GM23338 (cell line): Measurements from ENCODE around the gene CCDC24. TPM values are rescaled to one million over a fixed set of nuclear protein-coding genes. Genes with fewer than 3 reads are reported as not detected.

Experiments
- ATAC-seq: fragments of 200-7000 bp; cut with Tn5 transposase; 3 replicates; pipeline ENCODE4 v1.9.1; 2020
- DNase-seq: peaks from one replicate; pipeline ENCODE4 v3.0.0-alpha.2; 2015; ENCODE audit warnings: low spot score
- H2AFZ ChIP-seq: fragments of 200-600 bp; sonication (generic); 2 replicates; pipeline ENCODE4 v1.8.0; 2016; ENCODE audit warnings: antibody characterized with exemption, mild to moderate bottlenecking, moderate library complexity
- H3F3A ChIP-seq: fragments of 200-600 bp; sonication (generic); replicated peaks from 2 replicates; pipeline ENCODE4 v1.8.0; 2017; ENCODE audit warnings: antibody characterized with exemption, mixed run types, low read depth
- H3K27ac ChIP-seq: fragments of 200-600 bp; sonication (generic); 2 replicates; pipeline ENCODE4 v1.6.1; 2016; ENCODE audit warnings: low read depth
- H3K27me3 ChIP-seq: fragments of 200-600 bp; sonication (generic); 2 replicates; pipeline ENCODE4 v1.8.0; 2016; ENCODE audit warnings: mild to moderate bottlenecking, mixed run types, moderate library complexity; ENCODE audit not compliant: insufficient read depth
- H3K36me3 ChIP-seq: fragments of 200-600 bp; sonication (generic); 2 replicates; pipeline ENCODE4 v1.8.0; 2016; ENCODE audit warnings: mild to moderate bottlenecking; ENCODE audit not compliant: insufficient read depth
- H3K4me1 ChIP-seq: fragments of 200-600 bp; sonication (generic); 2 replicates; pipeline ENCODE4 v1.8.0; 2016; ENCODE audit warnings: mild to moderate bottlenecking, moderate library complexity; ENCODE audit not compliant: insufficient read depth
- H3K4me2 ChIP-seq: fragments of 200-600 bp; sonication (generic); 2 replicates; pipeline ENCODE4 v1.7.1; 2017; ENCODE audit warnings: mixed run types
- H3K4me3 ChIP-seq: fragments of 200-600 bp; sonication (generic); 2 replicates; pipeline ENCODE4 v1.6.1; 2016; ENCODE audit warnings: mixed run types
- H3K79me2 ChIP-seq: fragments of 200-600 bp; sonication (generic); replicated peaks from 2 replicates; pipeline ENCODE4 v1.8.0; 2017; ENCODE audit warnings: mild to moderate bottlenecking; ENCODE audit not compliant: insufficient read depth
- H3K9me2 ChIP-seq: fragments of 200-600 bp; sonication (generic); 2 replicates; pipeline ENCODE4 v1.8.0; 2017; ENCODE audit not compliant: insufficient read depth
- H4K20me1 ChIP-seq: fragments of 200-600 bp; sonication (generic); replicated peaks from 2 replicates; pipeline ENCODE4 v1.8.0; 2017; ENCODE audit warnings: mild to moderate bottlenecking; ENCODE audit not compliant: insufficient read depth
- H3K27ac Mint-ChIP-seq: 2 replicates; pipeline ENCODE4 v1.8.0; 2020; ENCODE audit warnings: inconsistent platforms, mild to moderate bottlenecking, moderate library complexity, mixed read lengths
- H3K27me3 Mint-ChIP-seq: 3 replicates; pipeline ENCODE4 v1.8.0; 2022; ENCODE audit warnings: low read depth, mild to moderate bottlenecking, moderate library complexity, mixed read lengths, inconsistent platforms; ENCODE audit not compliant: insufficient read depth, poor library complexity
- H3K36me3 Mint-ChIP-seq: 3 replicates; pipeline ENCODE4 v1.8.0; 2021; ENCODE audit warnings: low read depth, mild to moderate bottlenecking, inconsistent platforms, moderate library complexity, mixed read lengths
- H3K4me1 Mint-ChIP-seq: 3 replicates; pipeline ENCODE4 v1.8.0; 2020; ENCODE audit warnings: mild to moderate bottlenecking, inconsistent platforms, mixed read lengths
- H3K4me3 Mint-ChIP-seq: 3 replicates; pipeline ENCODE4 v1.8.0; 2021; ENCODE audit warnings: moderate library complexity, mild to moderate bottlenecking, inconsistent platforms, mixed read lengths
- H3K9me3 Mint-ChIP-seq: 3 replicates; pipeline ENCODE4 v1.8.0; 2020; ENCODE audit warnings: moderate library complexity, mild to moderate bottlenecking, inconsistent platforms, mixed read lengths
- CREB1 ChIP-seq: fragments of 250-450 bp; sonication (Bioruptor Pico); IDR thresholded peaks from 2 replicates; pipeline ENCODE4 v1.5.0; 2020; ENCODE audit warnings: low read depth, mild to moderate bottlenecking, moderate library complexity
- EZH2 ChIP-seq: fragments of 200-600 bp; sonication (generic); IDR thresholded peaks from one replicate; pipeline ENCODE4 v1.8.0; 2017; ENCODE audit warnings: antibody characterized with exemption, mild to moderate bottlenecking, low read depth; ENCODE audit not compliant: unreplicated experiment
- EZH2phosphoT487 ChIP-seq: fragments of 200-600 bp; sonication (generic); IDR thresholded peaks from one replicate; pipeline ENCODE4 v1.8.1; 2018; ENCODE audit warnings: antibody characterized with exemption; ENCODE audit not compliant: unreplicated experiment
- JUNB ChIP-seq: IDR thresholded peaks from one replicate; pipeline ENCODE4 v1.6.1; 2016; ENCODE audit warnings: antibody characterized with exemption; ENCODE audit not compliant: unreplicated experiment
- NANOG ChIP-seq: IDR thresholded peaks from 2 replicates; pipeline ENCODE4 v1.6.1; 2016; ENCODE audit warnings: antibody characterized with exemption, borderline replicate concordance
- POLR2AphosphoS5 ChIP-seq: IDR thresholded peaks from 2 replicates; pipeline ENCODE4 v1.6.1; 2016; ENCODE audit warnings: antibody characterized with exemption, low read depth
- STAT1 ChIP-seq: IDR thresholded peaks from one replicate; pipeline ENCODE4 v1.6.1; 2016; ENCODE audit warnings: antibody characterized with exemption; ENCODE audit not compliant: unreplicated experiment
- ZNF114 ChIP-seq: fragments of 250-450 bp; sonication (Bioruptor Pico); IDR thresholded peaks from 2 replicates; pipeline ENCODE4 v1.5.0; 2020; ENCODE audit warnings: mild to moderate bottlenecking, moderate library complexity
- ZNF331 ChIP-seq: fragments of 250-450 bp; sonication (Bioruptor Pico); IDR thresholded peaks from 2 replicates; pipeline ENCODE4 v1.5.0; 2020; ENCODE audit warnings: low read depth, mild to moderate bottlenecking, moderate library complexity
- ZNF462 ChIP-seq: fragments of 250-450 bp; sonication (Bioruptor Pico); IDR thresholded peaks from 2 replicates; pipeline ENCODE4 v1.5.0; 2020; ENCODE audit warnings: mild to moderate bottlenecking, moderate library complexity
- polyA plus RNA-seq: library from polyadenylated mRNA; unstranded; fragments of >200 nt; fragmentation: Nextera tagmentation; extraction: Ambion mirVana; gene quantifications from 2 replicates; pipeline ENCODE4 v1.2.1, GENCODE V29; 2016
- total RNA-seq: library from RNA; depleted of rRNA; stranded (reverse); fragments of >200 nt; shearing (Covaris generic); gene quantifications from 2 replicates; pipeline ENCODE4 v1.2.3, GENCODE V29; 2014
- TF ChIP-seq, protein P1 (sequence below): IDR thresholded peaks from 2 replicates; pipeline ENCODE4 v1.6.1; 2016; ENCODE audit warnings: antibody characterized with exemption
- TF ChIP-seq, protein P2 (sequence below), 2 experiments: fragments of 200-600 bp in 1 of 2; sonication (generic) in 1 of 2; conservative IDR thresholded peaks; 2 replicates each; pipeline versions ENCODE4 v1.5.1 to v1.6.1; 2016 to 2017; ENCODE audit warnings: antibody characterized with exemption in 2 of 2, low read depth in 2 of 2, mild to moderate bottlenecking in 2 of 2, moderate library complexity in 1 of 2

The CCDC24 gene
- total and polyA plus RNA-seq, 2 experiments from 2014 or later, result 8.3 to 17.2 TPM

DNA sequence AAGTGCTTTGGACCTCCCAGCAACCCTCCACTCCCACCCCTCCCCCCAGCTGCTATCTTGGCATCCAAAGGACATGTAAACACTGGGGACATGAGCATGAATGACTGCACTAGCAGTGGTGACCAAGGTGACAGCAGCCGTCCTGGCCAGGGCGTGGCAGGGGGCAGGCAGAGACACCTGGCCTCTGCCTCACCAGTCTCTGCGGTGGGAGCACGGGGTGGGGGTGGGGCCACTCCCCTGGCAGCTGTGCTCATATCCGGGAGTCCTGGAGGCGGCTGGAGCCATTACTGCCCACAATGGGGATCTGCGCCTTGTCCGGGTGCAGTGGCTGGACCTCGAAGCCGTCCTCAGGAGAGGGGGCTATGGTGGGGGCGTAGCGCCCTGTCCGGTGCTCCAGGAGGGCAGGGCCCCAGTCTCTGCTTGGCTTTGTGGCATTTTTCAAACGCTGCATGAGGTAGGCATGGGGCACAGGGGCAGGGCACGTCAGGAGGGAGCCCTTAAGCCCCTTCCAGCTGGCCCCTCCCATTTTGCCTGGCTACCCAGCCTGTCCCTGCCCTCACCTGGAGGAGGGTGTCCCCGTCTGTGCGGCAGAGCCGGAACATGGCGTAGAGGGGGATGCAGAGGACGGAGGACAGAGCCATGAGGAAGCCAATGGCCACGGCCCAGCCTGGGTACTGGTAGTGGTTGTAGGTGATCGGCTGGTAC, 6.0 kb downstream of the CCDC24 start:
- no peaks in the 10 kb centered on the region; the same call in 1 of the 2 replicates for H4K20me1 ChIP-seq
- no peak overlapping the region for H3K4me3 ChIP-seq
- H3K27ac ChIP-seq, result no peak overlapping the region
- peaks cover 29% of the 10 kb centered on the region for H3K27me3 Mint-ChIP-seq
- H2AFZ ChIP-seq, result no peak overlapping the region
- H3K4me2 ChIP-seq, result no peak overlapping the region
- H3K9me3 Mint-ChIP-seq, result no peaks in the 10 kb centered on the region
- no peak for TF ChIP-seq EZH2
- TF ChIP-seq JUNB, result no peak
- peaks cover 8% of the 10 kb centered on the region for H3K4me1 ChIP-seq
- DNase-seq (no peak), ATAC-seq (no peak)
- no peaks in the 10 kb centered on the region for H3K79me2 ChIP-seq
- H3K36me3 ChIP-seq, result peaks cover 10% of the 10 kb centered on the region; the same call in 1 of the 2 replicates
- H3K9me2 ChIP-seq, result no peaks in the 10 kb centered on the region
- no peak overlapping the region for H3K4me3 Mint-ChIP-seq
- peaks cover 42% of the 10 kb centered on the region for H3K36me3 Mint-ChIP-seq
- H3F3A ChIP-seq, result peaks cover 6% of the 10 kb centered on the region
- H3K4me1 Mint-ChIP-seq, result peaks cover 28% of the 10 kb centered on the region
- no peak overlapping the region for H3K27ac Mint-ChIP-seq
- H3K27me3 ChIP-seq, result peaks cover 6% of the 10 kb centered on the region; the same call in 1 of the 2 replicates

GRCh38 chr1:43998000-43998378, 6.6 kb downstream of the CCDC24 start:
- H3K36me3 Mint-ChIP-seq, result peaks cover 45% of the 10 kb centered on the region
- Histone ChIP-seq H3K36me3 (peaks cover 10% of the 10 kb centered on the region; the same call in 1 of the 2 replicates), H3K27ac (no peak overlapping the region), H3K79me2 (no peaks in the 10 kb centered on the region), H4K20me1 (no peaks in the 10 kb centered on the region; the same call in 1 of the 2 replicates), H3K4me3 (no peak overlapping the region), H2AFZ (no peak overlapping the region), H3K9me2 (no peaks in the 10 kb centered on the region), H3K4me1 (0 out of 2 replicates have a peak, but pooled peaks cover 3% of the 10 kb centered on the region), H3K27me3 (peaks cover 1% of the 10 kb centered on the region; the same call in 1 of the 2 replicates), H3K4me2 (no peak overlapping the region), H3F3A (0 out of 2 replicates have a peak, but pooled peaks cover 3% of the 10 kb centered on the region)
- peaks cover 25% of the 10 kb centered on the region for H3K27me3 Mint-ChIP-seq
- DNase-seq, result no peak
- H3K4me3 Mint-ChIP-seq, result no peak overlapping the region
- ATAC-seq, result no peak
- H3K4me1 Mint-ChIP-seq, result peaks cover 23% of the 10 kb centered on the region
- no peaks in the 10 kb centered on the region for H3K9me3 Mint-ChIP-seq
- H3K27ac Mint-ChIP-seq, result no peak overlapping the region
- no peak for TF ChIP-seq EZH2
- TF ChIP-seq STAT1, result no peak
- no peak for TF ChIP-seq JUNB
- TF ChIP-seq CREB1 (CRISPR knock-in tag), result no peak
- TF ChIP-seq ZNF114 (CRISPR knock-in tag), result no peak
- TF ChIP-seq, protein P1, sequence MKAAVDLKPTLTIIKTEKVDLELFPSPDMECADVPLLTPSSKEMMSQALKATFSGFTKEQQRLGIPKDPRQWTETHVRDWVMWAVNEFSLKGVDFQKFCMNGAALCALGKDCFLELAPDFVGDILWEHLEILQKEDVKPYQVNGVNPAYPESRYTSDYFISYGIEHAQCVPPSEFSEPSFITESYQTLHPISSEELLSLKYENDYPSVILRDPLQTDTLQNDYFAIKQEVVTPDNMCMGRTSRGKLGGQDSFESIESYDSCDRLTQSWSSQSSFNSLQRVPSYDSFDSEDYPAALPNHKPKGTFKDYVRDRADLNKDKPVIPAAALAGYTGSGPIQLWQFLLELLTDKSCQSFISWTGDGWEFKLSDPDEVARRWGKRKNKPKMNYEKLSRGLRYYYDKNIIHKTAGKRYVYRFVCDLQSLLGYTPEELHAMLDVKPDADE, result no peak
- TF ChIP-seq, protein P2, sequence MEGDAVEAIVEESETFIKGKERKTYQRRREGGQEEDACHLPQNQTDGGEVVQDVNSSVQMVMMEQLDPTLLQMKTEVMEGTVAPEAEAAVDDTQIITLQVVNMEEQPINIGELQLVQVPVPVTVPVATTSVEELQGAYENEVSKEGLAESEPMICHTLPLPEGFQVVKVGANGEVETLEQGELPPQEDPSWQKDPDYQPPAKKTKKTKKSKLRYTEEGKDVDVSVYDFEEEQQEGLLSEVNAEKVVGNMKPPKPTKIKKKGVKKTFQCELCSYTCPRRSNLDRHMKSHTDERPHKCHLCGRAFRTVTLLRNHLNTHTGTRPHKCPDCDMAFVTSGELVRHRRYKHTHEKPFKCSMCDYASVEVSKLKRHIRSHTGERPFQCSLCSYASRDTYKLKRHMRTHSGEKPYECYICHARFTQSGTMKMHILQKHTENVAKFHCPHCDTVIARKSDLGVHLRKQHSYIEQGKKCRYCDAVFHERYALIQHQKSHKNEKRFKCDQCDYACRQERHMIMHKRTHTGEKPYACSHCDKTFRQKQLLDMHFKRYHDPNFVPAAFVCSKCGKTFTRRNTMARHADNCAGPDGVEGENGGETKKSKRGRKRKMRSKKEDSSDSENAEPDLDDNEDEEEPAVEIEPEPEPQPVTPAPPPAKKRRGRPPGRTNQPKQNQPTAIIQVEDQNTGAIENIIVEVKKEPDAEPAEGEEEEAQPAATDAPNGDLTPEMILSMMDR (conservative IDR thresholded peaks at IDR 0.05; ENCODE audit: low read depth in 2 of 2), result no peak
- TF ChIP-seq NANOG, result no peak
- no peak for TF ChIP-seq EZH2phosphoT487
- no peak for TF ChIP-seq POLR2AphosphoS5
- TF ChIP-seq ZNF331 (CRISPR knock-in tag), result no peak
- no peak for TF ChIP-seq ZNF462 (CRISPR knock-in tag)
